ENCODE measurements around the gene JOSD1. TPM values are rescaled to one million over a fixed set of nuclear protein-coding genes. Genes with fewer than 3 reads are reported as not detected.

JOSD1 gene
- total and polyA plus RNA-seq, 2 donors (not counting 1 experiment from before 2014, with no cell fraction given) = 40.5 to 59.1 TPM

- Histone ChIP-seq H2AFZ (ENCODE audit: low read length) (no peak overlapping the region), H3K4me1 (ENCODE audit: control insufficient read depth, extremely low read depth, insufficient read depth, low read length) (peaks cover 7% of the 10 kb centered on the region), H3K9ac (ENCODE audit: insufficient read depth, low read length) (no peak overlapping the region), H3K9me3 (ENCODE audit: control insufficient read depth, insufficient read depth, low read depth, low read length) (no peaks in the 10 kb centered on the region), H3K27me3 (ENCODE audit: control insufficient read depth, insufficient read depth, low read length) (no peaks in the 10 kb centered on the region), H3K36me3 (ENCODE audit: control insufficient read depth, insufficient read depth, low read length) (peaks cover 50% of the 10 kb centered on the region), H4K20me1 (ENCODE audit: control insufficient read depth, extremely low read depth, insufficient read depth, low read length) (no peaks in the 10 kb centered on the region), H3K4me2 (ENCODE audit: extremely low read depth, insufficient read depth, low read length) (no peak overlapping the region), H3K4me3 (replicated peaks in 1 of 4; ENCODE audit: control extremely low read depth in 1 of 4, insufficient read depth in 1 of 4, low read depth in 3 of 4, low read length in 4 of 4) (no peak overlapping the region), H3K27ac (ENCODE audit: insufficient read depth, low read length) (no peak overlapping the region), H3K79me2 (ENCODE audit: control insufficient read depth, insufficient read depth, low read length) (no peaks in the 10 kb centered on the region)
- TF ChIP-seq CTCF (conservative IDR thresholded peaks at IDR 0.05 in 1 of 2, IDR thresholded peaks at IDR 0.05 in 1 of 2; ENCODE audit: low read depth in 1 of 2, low read length in 2 of 2) = no peak
- no peak for TF ChIP-seq EZH2 (IDR thresholded peaks at IDR 0.05; ENCODE audit: low read length, missing control alignments)
- DNase-seq (ENCODE audit: low read depth in 2 of 2) = no peak
These were observed 34.4 kb upstream of the JOSD1 start for GRCh38 chr22:38735126-38735464.

GRCh38 chr22:38734421-38735100 lies 33.8 kb upstream of the JOSD1 start:
- Histone ChIP-seq H3K4me1 (ENCODE audit: control insufficient read depth, extremely low read depth, insufficient read depth, low read length) (peaks cover 7% of the 10 kb centered on the region), H3K4me3 (replicated peaks in 1 of 4; ENCODE audit: control extremely low read depth in 1 of 4, insufficient read depth in 1 of 4, low read depth in 3 of 4, low read length in 4 of 4) (no peak overlapping the region), H2AFZ (ENCODE audit: low read length) (no peak overlapping the region), H3K27ac (ENCODE audit: insufficient read depth, low read length) (peak overlapping the region; percentile 47), H3K4me2 (ENCODE audit: extremely low read depth, insufficient read depth, low read length) (no peak overlapping the region), H3K36me3 (ENCODE audit: control insufficient read depth, insufficient read depth, low read length) (peaks cover 46% of the 10 kb centered on the region), H3K9me3 (ENCODE audit: control insufficient read depth, insufficient read depth, low read depth, low read length) (no peaks in the 10 kb centered on the region), H3K79me2 (ENCODE audit: control insufficient read depth, insufficient read depth, low read length) (no peaks in the 10 kb centered on the region), H4K20me1 (ENCODE audit: control insufficient read depth, extremely low read depth, insufficient read depth, low read length) (no peaks in the 10 kb centered on the region), H3K9ac (ENCODE audit: insufficient read depth, low read length) (no peak overlapping the region), H3K27me3 (ENCODE audit: control insufficient read depth, insufficient read depth, low read length) (no peaks in the 10 kb centered on the region)
- no peak for TF ChIP-seq CTCF (conservative IDR thresholded peaks at IDR 0.05 in 1 of 2, IDR thresholded peaks at IDR 0.05 in 1 of 2; ENCODE audit: low read depth in 1 of 2, low read length in 2 of 2)
- no peak for TF ChIP-seq EZH2 (IDR thresholded peaks at IDR 0.05; ENCODE audit: low read length, missing control alignments)
- no peak for DNase-seq (ENCODE audit: low read depth in 2 of 2)

- peaks cover 45% of the 10 kb centered on the region for H3K36me3 ChIP-seq (ENCODE audit: control insufficient read depth, insufficient read depth, low read length)
- H2AFZ ChIP-seq (ENCODE audit: low read length) = no peak overlapping the region
These were observed 33.1 kb upstream of the JOSD1 start for GRCh38 chr22:38733724-38734381.

More at GRCh38 chr22:38733724-38734381, 33.1 kb upstream of the JOSD1 start:
- Histone ChIP-seq H3K9ac (ENCODE audit: insufficient read depth, low read length) (no peak overlapping the region), H3K79me2 (ENCODE audit: control insufficient read depth, insufficient read depth, low read length) (no peaks in the 10 kb centered on the region), H3K27me3 (ENCODE audit: control insufficient read depth, insufficient read depth, low read length) (no peaks in the 10 kb centered on the region), H3K4me2 (ENCODE audit: extremely low read depth, insufficient read depth, low read length) (no peak overlapping the region), H3K4me3 (replicated peaks in 1 of 4; ENCODE audit: control extremely low read depth in 1 of 4, insufficient read depth in 1 of 4, low read depth in 3 of 4, low read length in 4 of 4) (no peak overlapping the region), H4K20me1 (ENCODE audit: control insufficient read depth, extremely low read depth, insufficient read depth, low read length) (no peaks in the 10 kb centered on the region), H3K4me1 (ENCODE audit: control insufficient read depth, extremely low read depth, insufficient read depth, low read length) (peaks cover 7% of the 10 kb centered on the region), H3K27ac (ENCODE audit: insufficient read depth, low read length) (peak overlapping the region; percentile 47), H3K9me3 (ENCODE audit: control insufficient read depth, insufficient read depth, low read depth, low read length) (no peaks in the 10 kb centered on the region)
- peak; percentile 9 to 53 for DNase-seq (ENCODE audit: low read depth in 2 of 2)
- no peak for TF ChIP-seq CTCF (conservative IDR thresholded peaks at IDR 0.05 in 1 of 2, IDR thresholded peaks at IDR 0.05 in 1 of 2; ENCODE audit: low read depth in 1 of 2, low read length in 2 of 2)
- no peak for TF ChIP-seq EZH2 (IDR thresholded peaks at IDR 0.05; ENCODE audit: low read length, missing control alignments)
